HG03469 (cell line): ENCODE data around the gene SLC5A9.
A peak's percentile ranks its signal among the peaks of the same experiment; 100 is the strongest.

Experiments used
- ATAC-seq: cut with Tn5 transposase; IDR thresholded peaks from one replicate; pipeline ENCODE4 v1.9.1; 2021; ENCODE audit warnings: mild to moderate bottlenecking, moderate library complexity, moderate number of reproducible peaks; ENCODE audit not compliant: unreplicated experiment

SLC5A9 gene

GRCh38 chr1:48222501-48223242 lies at the start of gene SLC5A9:
SLC5A9 (plus strand) TSS chr1:48222716; CDS start chr1:48222737, 21 bp downstream.
- no peak for ATAC-seq

- ATAC-seq, result no peak
Measured at GRCh38 chr1:48175116-48175515, 47.4 kb upstream of the SLC5A9 start.

GRCh38 chr1:48177257-48177656 lies 45.3 kb upstream of the SLC5A9 start:
- ATAC-seq, result no peak

GRCh38 chr1:48181669-48182367 lies 40.7 kb upstream of the SLC5A9 start:
- no peak for ATAC-seq

GRCh38 chr1:48182439-48182838 lies 40.1 kb upstream of the SLC5A9 start:
- ATAC-seq, result peak; percentile 65

- no peak for ATAC-seq
Measured at GRCh38 chr1:48186306-48186839, 36.1 kb upstream of the SLC5A9 start.

- no peak for ATAC-seq
Measured at GRCh38 chr1:48187969-48188563, 34.5 kb upstream of the SLC5A9 start.

GRCh38 chr1:48190881-48191280 lies 31.6 kb upstream of the SLC5A9 start:
- no peak for ATAC-seq

GRCh38 chr1:48194801-48195200 lies 27.7 kb upstream of the SLC5A9 start:
- ATAC-seq, result no peak

- no peak for ATAC-seq
Measured at GRCh38 chr1:48196237-48196636, 26.3 kb upstream of the SLC5A9 start.

GRCh38 chr1:48198970-48199369 lies 23.5 kb upstream of the SLC5A9 start:
- no peak for ATAC-seq

- ATAC-seq, result no peak
Measured at GRCh38 chr1:48200166-48200900, 22.2 kb upstream of the SLC5A9 start.

- no peak for ATAC-seq
Measured at GRCh38 chr1:48202030-48202752, 20.3 kb upstream of the SLC5A9 start.

GRCh38 chr1:48203287-48203900 lies 19.1 kb upstream of the SLC5A9 start:
- no peak for ATAC-seq

GRCh38 chr1:48205522-48205921 lies 17.0 kb upstream of the SLC5A9 start:
- ATAC-seq, result no peak

GRCh38 chr1:48206371-48206770 lies 16.1 kb upstream of the SLC5A9 start:
- no peak for ATAC-seq

GRCh38 chr1:48207131-48207530 lies 15.4 kb upstream of the SLC5A9 start:
- ATAC-seq, result no peak

- ATAC-seq, result no peak
Measured at GRCh38 chr1:48207536-48208075, 14.9 kb upstream of the SLC5A9 start.

GRCh38 chr1:48208251-48208650 lies 14.3 kb upstream of the SLC5A9 start:
- no peak for ATAC-seq

GRCh38 chr1:48208652-48209051 lies 13.9 kb upstream of the SLC5A9 start:
- no peak for ATAC-seq
